ENCODE measurements around the gene CLEC1B.

CLEC1B gene

GRCh38 chr12:10031321-10031720, 32.4 kb upstream of the CLEC1B start:
- Histone ChIP-seq H3K27ac (ENCODE audit: extremely low read depth, low read depth, low read length) (no peak overlapping the region), H3K4me3 (ENCODE audit: low read depth, low read length) (no peak overlapping the region)
- CTCF ChIA-PET: interaction anchor here (0.6 to 1.6 kb wide), 3 partner anchors 22 to 123 kb away, joined by 3 to 4 read pairs (median 4); no protein-coding TSS in a partner anchor

GRCh38 chr12:10030446-10030845, 31.5 kb upstream of the CLEC1B start, which contains the start of gene CLEC9A:
Gene CLEC9A, plus strand, starts transcription at chr12:10030682. Its CDS starts 22,006 bp downstream, at chr12:10052688.
- H3K9me3 ChIP-seq (ENCODE audit: control insufficient read depth, insufficient read depth, low read depth, low read length): no peaks in the 10 kb centered on the region
- POLR2A ChIA-PET: no interaction called here
- CTCF ChIA-PET: interaction anchor here (0.6 to 0.9 kb wide), 3 partner anchors 124 to 261 kb away, joined by 3 to 4 read pairs (median 3); no protein-coding TSS in a partner anchor
- H3K4me1 ChIP-seq (ENCODE audit: control insufficient read depth, insufficient read depth, low read length): no peaks in the 10 kb centered on the region
- no peak within 1 kb of the TSS for H3K27ac ChIP-seq (ENCODE audit: extremely low read depth, low read depth, low read length)
- TF ChIP-seq YY1 (tag by site-specific recombination; IDR thresholded peaks at IDR 0.05) (no peak), ZNF398 (tag by site-specific recombination; IDR thresholded peaks at IDR 0.05) (no peak), ZBTB21 (tag by site-specific recombination; IDR thresholded peaks at IDR 0.05) (no peak), ZNF626 (tag by site-specific recombination; IDR thresholded peaks at IDR 0.05) (no peak), ZNF48 (tag by site-specific recombination; IDR thresholded peaks at IDR 0.05) (no peak), PRDM1 (tag by site-specific recombination; IDR thresholded peaks at IDR 0.05) (no peak), ZNF654 (tag by site-specific recombination; IDR thresholded peaks at IDR 0.05; ENCODE audit: low read depth) (no peak), INSM2 (tag by site-specific recombination; IDR thresholded peaks at IDR 0.05) (no peak), ZNF202 (tag by site-specific recombination; IDR thresholded peaks at IDR 0.05; ENCODE audit: borderline replicate concordance) (no peak), ZNF785 (tag by site-specific recombination; IDR thresholded peaks at IDR 0.05) (no peak), ZNF138 (tag by site-specific recombination; IDR thresholded peaks at IDR 0.05; ENCODE audit: borderline replicate concordance) (no peak), RBAK (tag by site-specific recombination; IDR thresholded peaks at IDR 0.05) (no peak), ZNF776 (tag by site-specific recombination; IDR thresholded peaks at IDR 0.05; ENCODE audit: borderline replicate concordance) (no peak), ZNF610 (tag by site-specific recombination; IDR thresholded peaks at IDR 0.05; ENCODE audit: borderline replicate concordance) (no peak), ZFHX2 (tag by site-specific recombination; conservative IDR thresholded peaks at IDR 0.05) (no peak), ZNF473 (tag by site-specific recombination; IDR thresholded peaks at IDR 0.05) (no peak), ZBTB8A (tag by site-specific recombination; IDR thresholded peaks at IDR 0.05) (no peak)
- H3K36me3 ChIP-seq (ENCODE audit: control insufficient read depth in 2 of 2, insufficient read depth in 1 of 2, low read length in 2 of 2): no peaks in the 10 kb centered on the region
- no peak within 1 kb of the TSS for H3K4me3 ChIP-seq (ENCODE audit: low read depth, low read length)

More at GRCh38 chr12:10031321-10031720, 32.4 kb upstream of the CLEC1B start:
- H3K36me3 ChIP-seq (ENCODE audit: control insufficient read depth in 2 of 2, insufficient read depth in 1 of 2, low read length in 2 of 2): no peaks in the 10 kb centered on the region
- TF ChIP-seq KLF16 (tag by site-specific recombination; IDR thresholded peaks at IDR 0.05): no peak
- no peak for TF ChIP-seq ZFP3 (tag by site-specific recombination; IDR thresholded peaks at IDR 0.05; ENCODE audit: low read depth)
- TF ChIP-seq ZNF626 (tag by site-specific recombination; IDR thresholded peaks at IDR 0.05): no peak
- TF ChIP-seq ZNF211 (tag by site-specific recombination; IDR thresholded peaks at IDR 0.05; ENCODE audit: low read depth): no peak
- TF ChIP-seq FEZF1 (tag by site-specific recombination; IDR thresholded peaks at IDR 0.05): no peak
- no peak for TF ChIP-seq MYNN (tag by site-specific recombination; IDR thresholded peaks at IDR 0.05; ENCODE audit: borderline replicate concordance)
- TF ChIP-seq OSR2 (tag by site-specific recombination; IDR thresholded peaks at IDR 0.05): no peak
- no peak for TF ChIP-seq REST (tag by site-specific recombination; IDR thresholded peaks at IDR 0.05)
- TF ChIP-seq ZNF768 (tag by site-specific recombination; IDR thresholded peaks at IDR 0.05): no peak
- TF ChIP-seq ZNF843 (tag by site-specific recombination; IDR thresholded peaks at IDR 0.05): no peak
- TF ChIP-seq ZNF221 (tag by site-specific recombination; IDR thresholded peaks at IDR 0.05; ENCODE audit: borderline replicate concordance): no peak
- no peak for TF ChIP-seq ZNF658 (tag by site-specific recombination; IDR thresholded peaks at IDR 0.05)
- no peak for TF ChIP-seq ZNF174 (tag by site-specific recombination; IDR thresholded peaks at IDR 0.05)
- no peak for TF ChIP-seq ZNF426 (tag by site-specific recombination; IDR thresholded peaks at IDR 0.05)
- TF ChIP-seq ZNF549 (tag by site-specific recombination; IDR thresholded peaks at IDR 0.05): no peak
- H3K4me1 ChIP-seq (ENCODE audit: control insufficient read depth, insufficient read depth, low read length): no peaks in the 10 kb centered on the region
- H3K9me3 ChIP-seq (ENCODE audit: control insufficient read depth, insufficient read depth, low read depth, low read length): no peaks in the 10 kb centered on the region
- POLR2A ChIA-PET: no interaction called here

Data from HEK293 (cell line).